Liver (tissue), 9 donors: ENCODE data around the gene C7orf57. TPM values are rescaled to one million over a fixed set of nuclear protein-coding genes. Genes with fewer than 3 reads are reported as not detected.

Experiments used
- DNase-seq: peaks from one replicate; pipeline ENCODE4 v3.0.0-alpha.2; 2017; ENCODE audit warnings: low spot score
- H3K27ac ChIP-seq, 2 donors: one replicate each; pipeline ENCODE4 v1.7.0; 2013; ENCODE audit warnings: inconsistent platforms in 2 of 2, low read length in 2 of 2, control low read depth in 1 of 2, low read depth in 1 of 2, mild to moderate bottlenecking in 1 of 2
- H3K27me3 ChIP-seq, 4 donors: one replicate each; pipeline versions ENCODE4 v1.6.1 to v1.7.0; 2013; ENCODE audit warnings: low read length in 3 of 4, inconsistent platforms in 1 of 4, mild to moderate bottlenecking in 1 of 4, moderate library complexity in 1 of 4; ENCODE audit not compliant: control insufficient read depth in 4 of 4, insufficient read depth in 4 of 4
- H3K36me3 ChIP-seq, 4 donors: one replicate each; pipeline versions ENCODE4 v1.6.1 to v1.7.0; 2013; ENCODE audit warnings: low read length in 3 of 4, mild to moderate bottlenecking in 3 of 4, low read depth in 1 of 4, moderate library complexity in 1 of 4; ENCODE audit not compliant: control insufficient read depth in 4 of 4, insufficient read depth in 3 of 4
- H3K4me1 ChIP-seq, 4 donors: one replicate each; pipeline versions ENCODE4 v1.6.1 to v1.7.0; 2013; ENCODE audit warnings: low read length in 3 of 4, mild to moderate bottlenecking in 3 of 4, moderate library complexity in 1 of 4; ENCODE audit not compliant: control insufficient read depth in 4 of 4, insufficient read depth in 4 of 4
- H3K4me3 ChIP-seq, 3 donors: one replicate each; pipeline versions ENCODE4 v1.6.1 to v1.7.0; 2013; ENCODE audit warnings: low read length in 3 of 3, control low read depth in 1 of 3, low read depth in 1 of 3, mild to moderate bottlenecking in 1 of 3
- H3K9ac ChIP-seq, 2 donors: one replicate each; pipeline ENCODE4 v1.7.0; 2013; ENCODE audit warnings: low read length in 2 of 2, mild to moderate bottlenecking in 2 of 2, moderate library complexity in 2 of 2, control low read depth in 1 of 2, low read depth in 1 of 2
- H3K9me3 ChIP-seq, 4 donors: one replicate each; pipeline versions ENCODE4 v1.6.1 to v1.7.0; 2013; ENCODE audit warnings: low read length in 3 of 4; ENCODE audit not compliant: control insufficient read depth in 4 of 4
- ATF3 ChIP-seq: IDR thresholded peaks from 2 replicates; pipeline ENCODE4 v1.6.1; 2016; ENCODE audit warnings: antibody characterized with exemption
- CTCF ChIP-seq: fragments of 150-350 bp; IDR thresholded peaks from 2 replicates; pipeline ENCODE4 v1.5.1; 2017; ENCODE audit warnings: improper control_type of control experiment, low read depth, low read length; ENCODE audit not compliant: missing input control
- EGR1 ChIP-seq, 2 donors: IDR thresholded peaks; 2 replicates each; pipeline ENCODE4 v1.6.1; 2016 to 2018; ENCODE audit warnings: antibody characterized with exemption in 2 of 2, low read depth in 2 of 2
- FOXA1 ChIP-seq: IDR thresholded peaks from 2 replicates; pipeline ENCODE4 v1.6.1; 2016; ENCODE audit warnings: antibody characterized with exemption
- FOXA2 ChIP-seq: IDR thresholded peaks from 2 replicates; pipeline ENCODE4 v1.6.1; 2016; ENCODE audit warnings: antibody characterized with exemption
- HNF4A ChIP-seq, 2 donors: conservative IDR thresholded peaks; 2 replicates each; pipeline ENCODE4 v1.6.1; 2016; ENCODE audit warnings: antibody characterized with exemption in 2 of 2, mild to moderate bottlenecking in 2 of 2
- HNF4G ChIP-seq: IDR thresholded peaks from 2 replicates; pipeline ENCODE4 v1.6.1; 2016; ENCODE audit warnings: antibody characterized with exemption
- JUND ChIP-seq, 2 donors: IDR thresholded peaks; 2 replicates each; pipeline ENCODE4 v1.6.1; 2016; ENCODE audit warnings: antibody characterized with exemption in 2 of 2
- MAX ChIP-seq: IDR thresholded peaks from 2 replicates; pipeline ENCODE4 v1.6.1; 2016; ENCODE audit warnings: antibody characterized with exemption
- NR2F2 ChIP-seq: IDR thresholded peaks from 2 replicates; pipeline ENCODE4 v1.6.1; 2016; ENCODE audit warnings: antibody characterized with exemption
- RXRA ChIP-seq, 2 donors: IDR thresholded peaks; 2 replicates each; pipeline ENCODE4 v1.6.1; 2017 to 2018; ENCODE audit warnings: antibody characterized with exemption in 2 of 2, mild to moderate bottlenecking in 1 of 2
- SP1 ChIP-seq: IDR thresholded peaks from 2 replicates; pipeline ENCODE4 v1.6.1; 2018; ENCODE audit warnings: antibody characterized with exemption, mild to moderate bottlenecking
- TAF1 ChIP-seq: conservative IDR thresholded peaks from 2 replicates; pipeline ENCODE4 v1.6.1; 2016; ENCODE audit warnings: antibody characterized with exemption, mild to moderate bottlenecking
- YY1 ChIP-seq: IDR thresholded peaks from 2 replicates; pipeline ENCODE4 v1.6.1; 2016; ENCODE audit warnings: antibody characterized with exemption, mild to moderate bottlenecking
- ZBTB33 ChIP-seq: IDR thresholded peaks from 2 replicates; pipeline ENCODE4 v1.6.1; 2016; ENCODE audit warnings: antibody characterized with exemption
- WGBS: extraction: QIAGEN DNeasy Blood & Tissue Kit; methylation state at CpG from one replicate; pipeline ENCODE4 v1.1.7; 2013; 5-methylcytosine and 5-hydroxymethylcytosine counted together
- polyA plus RNA-seq, 2 donors: library from polyadenylated mRNA; stranded (reverse) in 1 of 2; unstranded in 1 of 2; fragments of 200-250 nt in 1 of 2; fragments of >200 nt in 1 of 2; fragmentation: Nextera tagmentation in 1 of 2; extraction: Ambion mirVana in 1 of 2; gene quantifications; one replicate each; pipeline versions ENCODE4 v1.2.1 to v1.2.3, GENCODE V29; 2013 to 2015
- total RNA-seq, 2 donors: library from RNA; depleted of rRNA; stranded (reverse); fragments of >200 nt; gene quantifications; one replicate each; pipeline ENCODE4 v1.2.3, GENCODE V29; 2014
- donor health status: healthy.
- donor health status: healthy.
- donor health status: healthy.
- donor health status: healthy.
- donor health status: healthy.

Gene C7orf57
- total and polyA plus RNA-seq, 4 donors: not detected

- Histone ChIP-seq H3K4me1 (no peaks in the 10 kb centered on the region), H3K9me3 (no peaks in the 10 kb centered on the region)
- 94% methylated on average over 8 of the region's 8 CpGs for WGBS
Measured at GRCh38 chr7:48048113-48048512, 12.8 kb downstream of the C7orf57 start.

GRCh38 chr7:48049850-48050249 is 14.5 kb downstream of the C7orf57 start:
- Histone ChIP-seq H3K9me3 (no peaks in the 10 kb centered on the region), H3K27me3 (no peaks in the 10 kb centered on the region), H3K36me3 (no peaks in the 10 kb centered on the region), H3K4me3 (no peak overlapping the region), H3K27ac (no peak overlapping the region), H3K9ac (no peak overlapping the region), H3K4me1 (no peaks in the 10 kb centered on the region)
- no peak for DNase-seq
- 85% methylated on average over 8 of the region's 8 CpGs for WGBS
- TF ChIP-seq SP1 (no peak), ZBTB33 (no peak), FOXA2 (no peak), RXRA (IDR thresholded peaks at IDR 0.05) (no peak), NR2F2 (no peak)

More at GRCh38 chr7:48048113-48048512, 12.8 kb downstream of the C7orf57 start:
- no peak overlapping the region for H3K4me3 ChIP-seq
- TF ChIP-seq SP1 (no peak), HNF4G (no peak), FOXA2 (no peak), EGR1 (IDR thresholded peaks at IDR 0.05; ENCODE audit: low read depth in 2 of 2) (no peak), NR2F2 (no peak), JUND (IDR thresholded peaks at IDR 0.05) (no peak), YY1 (no peak), ZBTB33 (no peak), HNF4A (conservative IDR thresholded peaks at IDR 0.05) (no peak), FOXA1 (no peak)
- no peak overlapping the region for H3K27ac ChIP-seq
- H3K36me3 ChIP-seq: no peaks in the 10 kb centered on the region
- no peak for DNase-seq
- no peak overlapping the region for H3K9ac ChIP-seq
- no peaks in the 10 kb centered on the region for H3K27me3 ChIP-seq

- no peak for DNase-seq
- no peaks in the 10 kb centered on the region for H3K36me3 ChIP-seq
- TF ChIP-seq TAF1 (no peak), ZBTB33 (no peak), MAX (no peak), ATF3 (no peak), HNF4G (no peak), CTCF (no peak), FOXA1 (no peak)
- WGBS: 78% methylated on average over 8 of the region's 8 CpGs
- H3K9me3 ChIP-seq: peaks cover 0 to 2% (median 0%) of the 10 kb centered on the region in 4 donors
- no peak overlapping the region for H3K9ac ChIP-seq
- H3K27me3 ChIP-seq: no peaks in the 10 kb centered on the region
- no peak overlapping the region for H3K4me3 ChIP-seq
- H3K27ac ChIP-seq: no peak overlapping the region
- H3K4me1 ChIP-seq: no peaks in the 10 kb centered on the region
Measured at GRCh38 chr7:48052748-48053147, 17.4 kb downstream of the C7orf57 start.
